Fibroblast of villous mesenchyme (primary cell): ENCODE data around the gene PLA2G4D. TPM values are rescaled to one million over a fixed set of nuclear protein-coding genes. Genes with fewer than 3 reads are reported as not detected.

ENCODE experiments used
- DNase-seq: peaks from one replicate; pipeline ENCODE4 v3.0.0-alpha.2; 2010; ENCODE audit warnings: low read depth
- H3K4me3 ChIP-seq: 2 replicates; pipeline ENCODE4 v1.5.1; 2011; ENCODE audit warnings: low read depth, mild to moderate bottlenecking, low read length
- total RNA-seq: library from RNA; depleted of rRNA; stranded (reverse); fragments of >200 nt; gene quantifications from 2 replicates; pipeline ENCODE4 v1.2.3, GENCODE V29; 2012
- TF ChIP-seq, protein P1 (sequence below): IDR thresholded peaks from 2 replicates; pipeline ENCODE4 v1.5.1; 2012; ENCODE audit warnings: low read depth, mild to moderate bottlenecking, low read length; ENCODE audit not compliant: insufficient read depth

PLA2G4D gene
- total RNA-seq, 1 donor, result not detected

DNA sequence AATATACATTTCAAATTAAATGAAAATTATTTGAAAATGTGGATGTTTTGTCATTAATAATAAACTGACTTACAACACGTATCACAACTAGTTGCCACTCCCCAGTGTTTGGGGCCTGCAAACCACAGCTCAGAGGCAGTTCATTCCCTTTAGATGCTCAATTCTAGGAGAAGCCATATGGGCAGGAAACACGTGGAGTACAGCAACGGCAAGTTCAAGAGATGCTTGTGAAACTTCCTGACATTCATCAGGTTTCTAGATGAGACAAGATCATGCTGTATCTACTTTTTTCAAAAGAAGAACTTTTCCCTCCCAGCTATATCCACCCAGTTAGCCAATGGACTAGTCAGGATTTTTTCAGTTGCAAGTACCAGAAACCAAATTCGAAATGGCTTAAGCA lies 17.6 kb upstream of the PLA2G4D start:
- DNase-seq, result no peak
- H3K4me3 ChIP-seq, result no peak overlapping the region
- TF ChIP-seq, protein P1, sequence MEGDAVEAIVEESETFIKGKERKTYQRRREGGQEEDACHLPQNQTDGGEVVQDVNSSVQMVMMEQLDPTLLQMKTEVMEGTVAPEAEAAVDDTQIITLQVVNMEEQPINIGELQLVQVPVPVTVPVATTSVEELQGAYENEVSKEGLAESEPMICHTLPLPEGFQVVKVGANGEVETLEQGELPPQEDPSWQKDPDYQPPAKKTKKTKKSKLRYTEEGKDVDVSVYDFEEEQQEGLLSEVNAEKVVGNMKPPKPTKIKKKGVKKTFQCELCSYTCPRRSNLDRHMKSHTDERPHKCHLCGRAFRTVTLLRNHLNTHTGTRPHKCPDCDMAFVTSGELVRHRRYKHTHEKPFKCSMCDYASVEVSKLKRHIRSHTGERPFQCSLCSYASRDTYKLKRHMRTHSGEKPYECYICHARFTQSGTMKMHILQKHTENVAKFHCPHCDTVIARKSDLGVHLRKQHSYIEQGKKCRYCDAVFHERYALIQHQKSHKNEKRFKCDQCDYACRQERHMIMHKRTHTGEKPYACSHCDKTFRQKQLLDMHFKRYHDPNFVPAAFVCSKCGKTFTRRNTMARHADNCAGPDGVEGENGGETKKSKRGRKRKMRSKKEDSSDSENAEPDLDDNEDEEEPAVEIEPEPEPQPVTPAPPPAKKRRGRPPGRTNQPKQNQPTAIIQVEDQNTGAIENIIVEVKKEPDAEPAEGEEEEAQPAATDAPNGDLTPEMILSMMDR, result no peak

- TF ChIP-seq, protein P1, result no peak
- H3K4me3 ChIP-seq, result no peak overlapping the region
- DNase-seq, result no peak
Measured at GRCh38 chr15:42110367-42110766, 16.0 kb upstream of the PLA2G4D start.

DNA sequence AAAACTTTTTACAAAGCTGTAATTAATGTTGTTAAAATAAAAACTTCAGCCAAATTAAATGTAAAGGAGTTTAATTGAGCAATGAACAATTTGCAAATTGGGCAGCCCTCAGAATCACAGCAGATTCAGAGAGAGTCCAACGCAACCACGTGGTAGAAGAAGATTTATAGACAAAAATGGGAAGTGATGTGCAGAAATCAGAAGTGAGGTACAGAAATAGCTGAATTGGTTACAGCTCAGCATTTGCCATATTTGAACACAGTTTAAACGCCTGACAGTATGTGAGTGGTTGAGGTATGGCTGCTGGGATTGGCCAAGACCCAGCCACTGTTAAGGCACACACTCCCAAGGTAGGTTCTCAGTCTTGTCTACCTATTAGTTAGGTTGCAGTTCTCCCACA lies 14.4 kb upstream of the PLA2G4D start:
- TF ChIP-seq, protein P1, result no peak
- H3K4me3 ChIP-seq, result no peak overlapping the region
- DNase-seq, result no peak

DNA sequence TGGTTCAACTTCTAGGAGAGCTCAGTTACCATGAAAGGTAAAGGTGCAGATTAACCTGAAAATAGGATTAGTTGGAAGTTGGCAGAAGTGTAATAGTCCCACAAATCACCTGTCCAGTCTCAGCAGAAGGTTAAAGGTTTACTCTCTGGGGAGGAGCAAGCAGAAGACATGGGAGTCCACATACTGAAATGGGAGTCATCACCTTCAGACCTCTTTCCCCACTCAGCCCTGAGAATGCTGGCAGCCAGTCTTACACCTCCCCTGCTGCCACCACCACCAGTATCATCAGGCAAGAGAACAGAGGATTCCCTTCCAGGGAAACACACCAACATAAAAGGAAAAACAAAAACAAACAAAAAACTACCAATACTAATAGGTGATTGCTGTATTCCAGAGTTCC lies 13.8 kb upstream of the PLA2G4D start:
- no peak overlapping the region for H3K4me3 ChIP-seq
- DNase-seq, result no peak

DNA sequence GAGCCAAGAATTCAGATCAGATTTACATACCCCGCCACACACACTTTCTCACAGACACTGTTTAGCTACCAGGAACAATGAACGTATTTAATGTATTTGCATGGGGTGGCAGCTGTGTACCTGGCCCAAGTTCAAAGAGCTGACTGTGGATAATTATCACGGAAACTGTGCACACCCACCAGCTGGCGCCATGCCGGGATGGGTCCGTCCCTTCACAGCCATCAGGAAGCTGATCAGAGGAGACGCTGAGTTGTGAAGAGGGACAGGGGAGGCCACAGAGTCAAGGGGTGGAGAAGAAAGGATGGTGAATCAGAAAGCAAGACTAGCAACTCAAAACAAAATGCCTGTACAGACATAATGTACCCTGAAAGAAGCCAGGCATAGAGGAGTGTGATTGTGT lies 13.1 kb upstream of the PLA2G4D start:
- no peak for DNase-seq
- TF ChIP-seq, protein P1, result no peak
- no peak overlapping the region for H3K4me3 ChIP-seq

More for the DNA sequence above, 13.8 kb upstream of the PLA2G4D start:
- TF ChIP-seq, protein P1, result no peak

DNA sequence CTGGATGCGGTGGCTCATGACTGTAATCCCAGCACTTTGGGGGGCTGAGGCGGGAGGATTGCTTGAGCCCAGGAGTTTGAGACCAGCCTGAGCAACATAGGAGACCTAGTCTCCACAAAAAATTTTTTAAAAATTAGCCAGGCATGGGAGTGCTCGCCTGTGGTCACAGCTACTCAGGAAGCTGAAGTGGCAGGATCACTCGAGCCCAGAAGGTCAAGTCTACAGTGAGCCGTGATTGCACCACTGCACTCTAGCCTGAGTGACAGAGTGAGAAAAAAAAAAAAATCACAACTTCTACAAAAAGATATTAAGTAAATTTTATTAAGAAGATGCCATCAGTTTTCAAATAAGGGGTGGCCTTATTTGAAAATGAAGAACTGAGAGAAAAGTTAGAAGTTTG lies 11.9 kb upstream of the PLA2G4D start:
- no peak for DNase-seq
- TF ChIP-seq, protein P1, result no peak
- no peak overlapping the region for H3K4me3 ChIP-seq

- DNase-seq, result peak; percentile 31
- TF ChIP-seq, protein P1, result no peak
- H3K4me3 ChIP-seq, result no peak overlapping the region
Measured at GRCh38 chr15:42104095-42104891, 9.9 kb upstream of the PLA2G4D start.
